Measurements from ENCODE around the gene CEP44.
"Not testable (repeated sequence)": the region's sequence is repeated elsewhere in the genome, so short reads cannot be mapped to it uniquely, and the experiment has no call there.

- TF ChIP-seq, protein P1, sequence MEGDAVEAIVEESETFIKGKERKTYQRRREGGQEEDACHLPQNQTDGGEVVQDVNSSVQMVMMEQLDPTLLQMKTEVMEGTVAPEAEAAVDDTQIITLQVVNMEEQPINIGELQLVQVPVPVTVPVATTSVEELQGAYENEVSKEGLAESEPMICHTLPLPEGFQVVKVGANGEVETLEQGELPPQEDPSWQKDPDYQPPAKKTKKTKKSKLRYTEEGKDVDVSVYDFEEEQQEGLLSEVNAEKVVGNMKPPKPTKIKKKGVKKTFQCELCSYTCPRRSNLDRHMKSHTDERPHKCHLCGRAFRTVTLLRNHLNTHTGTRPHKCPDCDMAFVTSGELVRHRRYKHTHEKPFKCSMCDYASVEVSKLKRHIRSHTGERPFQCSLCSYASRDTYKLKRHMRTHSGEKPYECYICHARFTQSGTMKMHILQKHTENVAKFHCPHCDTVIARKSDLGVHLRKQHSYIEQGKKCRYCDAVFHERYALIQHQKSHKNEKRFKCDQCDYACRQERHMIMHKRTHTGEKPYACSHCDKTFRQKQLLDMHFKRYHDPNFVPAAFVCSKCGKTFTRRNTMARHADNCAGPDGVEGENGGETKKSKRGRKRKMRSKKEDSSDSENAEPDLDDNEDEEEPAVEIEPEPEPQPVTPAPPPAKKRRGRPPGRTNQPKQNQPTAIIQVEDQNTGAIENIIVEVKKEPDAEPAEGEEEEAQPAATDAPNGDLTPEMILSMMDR (IDR thresholded peaks at IDR 0.05), result not testable (repeated sequence)
- TF ChIP-seq POLR2A (IDR thresholded peaks at IDR 0.05), result not testable (repeated sequence)
These were observed 22.3 kb upstream of the CEP44 start for GRCh38 chr4:174261432-174261831.

Measured in uterus (tissue), 2 donors.